CD14-positive monocyte (primary cell): ENCODE measurements around the gene KMT2C. TPM values are rescaled to one million over a fixed set of nuclear protein-coding genes. Genes with fewer than 3 reads are reported as not detected.
A peak's percentile ranks its signal among the peaks of the same experiment; 100 is the strongest.

Experiments used
- DNase-seq, 3 donors: peaks; one replicate each; pipeline ENCODE4 v3.0.0-alpha.2; 2011 to 2022
- H2AFZ ChIP-seq: 2 replicates; pipeline ENCODE4 v1.6.0; 2012; ENCODE audit warnings: mild to moderate bottlenecking, low read depth, low read length, inconsistent platforms; ENCODE audit not compliant: insufficient read depth, poor library complexity, severe bottlenecking
- H3K27ac ChIP-seq, 2 donors: 1 replicate in 1 of 2; 2 replicates in 1 of 2; pipeline ENCODE4 v1.5.1; 2012 to 2013; ENCODE audit warnings: low read length in 2 of 2, control low read depth in 1 of 2, inconsistent platforms in 1 of 2, low read depth in 1 of 2, mild to moderate bottlenecking in 1 of 2
- H3K27me3 ChIP-seq, 2 donors: one replicate each; pipeline versions ENCODE4 v1.6.0 to v1.6.1; 2011 to 2013; ENCODE audit warnings: low read length in 2 of 2; ENCODE audit not compliant: control insufficient read depth in 2 of 2, insufficient read depth in 2 of 2
- H3K36me3 ChIP-seq, 2 donors: replicated peaks in 1 of 2; 1 replicate in 1 of 2; 2 replicates in 1 of 2; pipeline versions ENCODE4 v1.5.1 to v1.6.1; 2012 to 2013; ENCODE audit warnings: low read length in 2 of 2, control low read depth in 1 of 2, inconsistent platforms in 1 of 2, mild to moderate bottlenecking in 1 of 2; ENCODE audit not compliant: insufficient read depth in 2 of 2, control insufficient read depth in 1 of 2
- H3K4me1 ChIP-seq, 2 donors: 1 replicate in 1 of 2; 2 replicates in 1 of 2; pipeline versions ENCODE4 v1.5.1 to v1.6.1; 2012 to 2013; ENCODE audit warnings: low read length in 2 of 2, control low read depth in 1 of 2, inconsistent platforms in 1 of 2, mild to moderate bottlenecking in 1 of 2, moderate library complexity in 1 of 2; ENCODE audit not compliant: insufficient read depth in 2 of 2, control insufficient read depth in 1 of 2
- H3K4me2 ChIP-seq: replicated peaks from 2 replicates; pipeline ENCODE3; 2012; ENCODE audit warnings: low read length, moderate library complexity, mild to moderate bottlenecking; ENCODE audit not compliant: poor library complexity, severe bottlenecking; ENCODE audit errors: extremely low read depth
- H3K4me3 ChIP-seq, 3 experiments: fragments of 200-600 bp in 1 of 3; sonication (generic) in 1 of 3; replicated peaks in 1 of 3; 1 replicate in 2 of 3; 2 replicates in 1 of 3; pipeline ENCODE4 v1.5.1; 2011 to 2013; ENCODE audit warnings: low read length in 3 of 3, mild to moderate bottlenecking in 3 of 3, control low read depth in 2 of 3, low read depth in 2 of 3, inconsistent platforms in 1 of 3, moderate library complexity in 1 of 3
- H3K79me2 ChIP-seq: 2 replicates; pipeline ENCODE4 v1.6.0; 2012; ENCODE audit warnings: mild to moderate bottlenecking, control low read depth, inconsistent platforms, low read length, moderate library complexity; ENCODE audit not compliant: insufficient read depth
- H3K9ac ChIP-seq: 2 replicates; pipeline ENCODE4 v1.6.0; 2017; ENCODE audit warnings: low read length, mild to moderate bottlenecking; ENCODE audit not compliant: insufficient read depth, poor library complexity, severe bottlenecking
- H3K9me3 ChIP-seq, 2 donors: replicated peaks in 1 of 2; 1 replicate in 1 of 2; 2 replicates in 1 of 2; pipeline versions ENCODE4 v1.5.1 to v1.6.1; 2012 to 2013; ENCODE audit warnings: low read length in 2 of 2, control low read depth in 1 of 2; ENCODE audit not compliant: control insufficient read depth in 1 of 2, insufficient read depth in 1 of 2
- H4K20me1 ChIP-seq: 2 replicates; pipeline ENCODE4 v1.6.0; 2012; ENCODE audit warnings: mild to moderate bottlenecking, low read length, control low read depth, moderate library complexity; ENCODE audit not compliant: insufficient read depth
- H3K27ac Mint-ChIP-seq, 7 donors: one replicate each; pipeline ENCODE4 v1.8.0; 2020; ENCODE audit warnings: mild to moderate bottlenecking in 7 of 7, mixed read lengths in 7 of 7, moderate library complexity in 6 of 7, inconsistent platforms in 2 of 7
- H3K27me3 Mint-ChIP-seq, 3 donors: one replicate each; pipeline ENCODE4 v1.8.0; 2021 to 2022; ENCODE audit warnings: low read depth in 3 of 3, mild to moderate bottlenecking in 3 of 3, mixed read lengths in 3 of 3, moderate library complexity in 3 of 3, inconsistent platforms in 1 of 3
- H3K36me3 Mint-ChIP-seq, 2 donors: one replicate each; pipeline ENCODE4 v1.8.0; 2020; ENCODE audit warnings: mixed read lengths in 2 of 2, inconsistent platforms in 1 of 2, mild to moderate bottlenecking in 1 of 2
- H3K4me1 Mint-ChIP-seq: one replicate; pipeline ENCODE4 v1.8.0; 2020; ENCODE audit warnings: mild to moderate bottlenecking, mixed read lengths
- H3K4me3 Mint-ChIP-seq, 2 donors: one replicate each; pipeline ENCODE4 v1.8.0; 2020; ENCODE audit warnings: mild to moderate bottlenecking in 2 of 2, mixed read lengths in 2 of 2, moderate library complexity in 1 of 2
- H3K9me3 Mint-ChIP-seq, 7 donors: one replicate each; pipeline ENCODE4 v1.8.0; 2020 to 2022; ENCODE audit warnings: mixed read lengths in 7 of 7, mild to moderate bottlenecking in 6 of 7, moderate library complexity in 6 of 7, inconsistent platforms in 2 of 7
- CTCF ChIP-seq: fragments of 200-600 bp; IDR thresholded peaks from one replicate; pipeline ENCODE4 v1.8.0; 2022; ENCODE audit warnings: antibody characterized with exemption, mild to moderate bottlenecking
- WGBS: methylation state at CpG from one replicate; pipeline ENCODE4 v1.1.5; 2013; ENCODE audit warnings: missing lambda C conversion rate; ENCODE audit not compliant: insufficient coverage; 5-methylcytosine and 5-hydroxymethylcytosine counted together
- intact Hi-C, 2 donors: fragments of 100-400 bp; cut with micrococcal nuclease; formaldehyde crosslinking; loops; one replicate each; pipeline versions ENCODE4 v1.15.0 to v1.15.1; 2023
- polyA plus RNA-seq, 3 donors: library from polyadenylated mRNA; depleted of rRNA in 1 of 3; unstranded in 2 of 3; stranded (reverse) in 1 of 3; fragments of 300-500 nt in 2 of 3; fragments of >200 nt in 1 of 3; fragmentation: Illumina TruSeq in 2 of 3; gene quantifications; 1 replicate in 2 of 3; 2 replicates in 1 of 3; pipeline ENCODE4 v1.2.3, GENCODE V29; 2012 to 2021

KMT2C gene
- polyA plus RNA-seq, 3 donors = 4.5 to 26.1 (median 7.3) TPM

- peak overlapping the region in 1 of 2 donors; percentile 8 for H3K27ac ChIP-seq
- no peak overlapping the region for H3K4me2 ChIP-seq
- Mint-ChIP-seq H3K4me3 (no peak overlapping the region), H3K27me3 (peaks cover 0 to 2% (median 0%) of the 10 kb centered on the region in 3 donors), H3K9me3 (peaks cover 0 to 4% (median 0%) of the 10 kb centered on the region in 7 donors), H3K36me3 (peaks cover 0 to 5% of the 10 kb centered on the region in 2 donors), H3K27ac (peak overlapping the region in 2 of 7 donors; percentile 4 to 83), H3K4me1 (peaks cover 56% of the 10 kb centered on the region)
- H3K9ac ChIP-seq = no peak overlapping the region
- 80% methylated on average over 1 of the region's 1 CpG for WGBS
- H3K4me1 ChIP-seq = peaks cover 36 to 54% of the 10 kb centered on the region in 2 donors
- H3K4me3 ChIP-seq = no peak overlapping the region
- H3K36me3 ChIP-seq = peaks cover 0 to 3% of the 10 kb centered on the region in 2 donors
- H3K9me3 ChIP-seq = no peaks in the 10 kb centered on the region
- H3K27me3 ChIP-seq = no peaks in the 10 kb centered on the region
- no peak for TF ChIP-seq CTCF
- peaks cover 100% of the 10 kb centered on the region for H4K20me1 ChIP-seq
- intact Hi-C loops = no loop called here
- no peak for DNase-seq
- peaks cover 100% of the 10 kb centered on the region for H3K79me2 ChIP-seq
- no peak overlapping the region for H2AFZ ChIP-seq
Observed at GRCh38 chr7:152340161-152340560, 95.6 kb downstream of the KMT2C start.

DNA sequence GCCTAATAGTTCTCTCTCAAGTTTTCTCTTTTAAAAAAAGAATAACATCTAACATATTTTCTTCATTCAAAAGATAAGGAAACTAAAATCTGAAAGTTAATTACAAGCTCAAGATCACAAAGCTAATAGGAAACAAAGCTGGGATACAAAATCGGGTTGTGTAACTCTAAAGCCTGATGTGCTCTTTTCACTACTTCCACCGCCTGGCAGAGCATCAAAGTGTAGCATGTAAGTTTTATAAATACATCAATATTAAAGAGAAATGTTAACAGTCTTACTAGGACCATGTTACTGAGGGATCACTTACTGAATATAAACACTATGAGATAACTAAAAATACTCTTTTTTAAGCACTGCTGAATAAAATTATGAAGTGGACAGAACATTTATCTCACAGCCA is 97.2 kb downstream of the KMT2C start:
- Histone ChIP-seq H3K9ac (no peak overlapping the region), H3K9me3 (no peaks in the 10 kb centered on the region), H3K36me3 (no peaks in the 10 kb centered on the region), H2AFZ (no peak overlapping the region), H3K4me1 (peaks cover 35 to 51% of the 10 kb centered on the region in 2 donors), H4K20me1 (peaks cover 100% of the 10 kb centered on the region), H3K27ac (no peak overlapping the region), H3K79me2 (peaks cover 100% of the 10 kb centered on the region), H3K4me2 (no peak overlapping the region), H3K27me3 (no peaks in the 10 kb centered on the region), H3K4me3 (no peak overlapping the region)
- intact Hi-C loops = loop anchor here (5.0 to 10.0 kb wide), 3 partner anchors 116 to 369 kb away; no protein-coding TSS in a partner anchor
- no peaks in the 10 kb centered on the region for H3K9me3 Mint-ChIP-seq
- H3K4me3 Mint-ChIP-seq = no peak overlapping the region
- no peak for DNase-seq
- H3K27me3 Mint-ChIP-seq = no peaks in the 10 kb centered on the region
- peak overlapping the region in 1 of 7 donors; percentile 49 for H3K27ac Mint-ChIP-seq
- peaks cover 57% of the 10 kb centered on the region for H3K4me1 Mint-ChIP-seq
- peaks cover 0 to 6% of the 10 kb centered on the region in 2 donors for H3K36me3 Mint-ChIP-seq
- WGBS = no CpG with 5 or more reads among the region's 2 CpGs
- no peak for TF ChIP-seq CTCF
